ENCODE measurements around the gene ZNF587. TPM values are rescaled to one million over a fixed set of nuclear protein-coding genes. Genes with fewer than 3 reads are reported as not detected.

Gene ZNF587
- total RNA-seq, 2 experiments from 2014 or later: 32.0 to 34.6 TPM

GRCh38 chr19:57900311-57900710, 50.7 kb downstream of the ZNF587 start:
- no peak for ATAC-seq
- H3K27ac Mint-ChIP-seq: no peak overlapping the region
- H3K4me1 Mint-ChIP-seq (ENCODE audit: low read depth): peaks cover 3% of the 10 kb centered on the region
- CTCF ChIA-PET: no interaction called here
- H3K36me3 Mint-ChIP-seq (ENCODE audit: low read depth): peaks cover 23% of the 10 kb centered on the region
- POLR2A ChIA-PET: no interaction called here
- no peak overlapping the region for H3K4me3 Mint-ChIP-seq
- no peak for DNase-seq
- no peaks in the 10 kb centered on the region for H3K27me3 Mint-ChIP-seq (ENCODE audit: low read depth)
- peaks cover 14% of the 10 kb centered on the region for H3K9me3 Mint-ChIP-seq (ENCODE audit: insufficient read depth)

- Mint-ChIP-seq H3K27me3 (ENCODE audit: low read depth) (no peaks in the 10 kb centered on the region), H3K4me1 (ENCODE audit: low read depth) (peaks cover 3% of the 10 kb centered on the region), H3K36me3 (ENCODE audit: low read depth) (peaks cover 46% of the 10 kb centered on the region), H3K9me3 (ENCODE audit: insufficient read depth) (peaks cover 21% of the 10 kb centered on the region), H3K27ac (no peak overlapping the region), H3K4me3 (no peak overlapping the region)
- CTCF ChIA-PET: interaction anchor here (0.9 to 1.0 kb wide), 2 partner anchors 12 to 17 kb away, joined by 3 read pairs; no protein-coding TSS in a partner anchor
- DNase-seq (no peak), ATAC-seq (no peak)
- POLR2A ChIA-PET: no interaction called here
Measured at GRCh38 chr19:57903618-57904184, 54.0 kb downstream of the ZNF587 start.

DNA sequence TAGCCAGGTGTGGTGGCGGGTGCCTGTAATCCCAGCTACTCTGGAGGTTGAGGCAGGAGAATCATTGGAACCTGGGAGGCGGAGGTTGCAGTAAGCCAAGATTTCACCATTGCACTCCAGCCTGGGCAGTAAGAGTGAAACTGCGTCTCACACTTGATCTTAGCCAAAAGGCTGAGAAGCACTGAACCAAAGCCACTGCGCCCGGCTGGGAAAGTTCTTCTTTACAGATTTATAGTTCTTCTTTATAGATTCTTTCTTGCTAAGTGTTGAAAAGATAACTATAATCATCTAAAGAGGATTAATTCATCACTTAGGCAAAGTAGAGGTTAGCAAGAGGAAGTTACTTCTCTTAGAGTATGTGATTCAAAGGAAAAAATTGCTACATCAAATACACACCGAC, 55.6 kb downstream of the ZNF587 start:
- no peak for ATAC-seq
- Mint-ChIP-seq H3K4me1 (ENCODE audit: low read depth) (peaks cover 3% of the 10 kb centered on the region), H3K27me3 (ENCODE audit: low read depth) (no peaks in the 10 kb centered on the region), H3K27ac (no peak overlapping the region), H3K36me3 (ENCODE audit: low read depth) (peaks cover 57% of the 10 kb centered on the region), H3K9me3 (ENCODE audit: insufficient read depth) (peaks cover 22% of the 10 kb centered on the region), H3K4me3 (no peak overlapping the region)
- ChIA-PET CTCF (no interaction called here), POLR2A (no interaction called here)
- DNase-seq: no peak

- Mint-ChIP-seq H3K4me3 (no peak overlapping the region), H3K9me3 (ENCODE audit: insufficient read depth) (peaks cover 16% of the 10 kb centered on the region), H3K36me3 (ENCODE audit: low read depth) (peaks cover 71% of the 10 kb centered on the region), H3K27ac (no peak overlapping the region), H3K4me1 (ENCODE audit: low read depth) (peaks cover 3% of the 10 kb centered on the region), H3K27me3 (ENCODE audit: low read depth) (no peaks in the 10 kb centered on the region)
- no peak for DNase-seq
- no peak for ATAC-seq
- ChIA-PET CTCF (interaction anchor here (1.1 kb wide), 1 partner anchor 10 kb away, joined by 4 read pairs; the partner anchor contains the start of gene ZNF417), POLR2A (interaction anchor here (1.1 kb wide), 1 partner anchor 9 kb away, joined by 4 read pairs; the partner anchor contains the start of gene ZNF417)
Measured at GRCh38 chr19:57907394-57907793, 57.7 kb downstream of the ZNF587 start.

- peaks cover 72% of the 10 kb centered on the region for H3K36me3 Mint-ChIP-seq (ENCODE audit: low read depth)
- CTCF ChIA-PET: interaction anchor here (1.2 kb wide), 1 partner anchor 11 kb away, joined by 3 read pairs; no protein-coding TSS in a partner anchor
- H3K27me3 Mint-ChIP-seq (ENCODE audit: low read depth): no peaks in the 10 kb centered on the region
- DNase-seq (no peak), ATAC-seq (no peak)
- POLR2A ChIA-PET: no interaction called here
- H3K4me1 Mint-ChIP-seq (ENCODE audit: low read depth): peaks cover 20% of the 10 kb centered on the region
- no peak overlapping the region for H3K27ac Mint-ChIP-seq
- peak overlapping the region; percentile 39 for H3K4me3 Mint-ChIP-seq
- H3K9me3 Mint-ChIP-seq (ENCODE audit: insufficient read depth): peaks cover 17% of the 10 kb centered on the region
Measured at GRCh38 chr19:57914531-57914930, 64.9 kb downstream of the ZNF587 start.

Other genes with a start within 250 kb of the ZNF587 start
- gene ZNF530, start 250.0 kb upstream of the ZNF587 start, total RNA-seq: 10 to 100 TPM; 10.7 to 10.8 TPM
- gene ZNF134, start 235.6 kb upstream of the ZNF587 start, total RNA-seq: 10 to 100 TPM; 17.1 to 17.8 TPM
- gene ZNF211, start 216.7 kb upstream of the ZNF587 start, total RNA-seq: 10 to 100 TPM; 13.6 to 14.3 TPM
- not detected for gene ZSCAN4, start 180.9 kb upstream of the ZNF587 start, total RNA-seq
- 10 to 100 TPM; 13.0 to 14.3 TPM for gene ZNF551, start 167.9 kb upstream of the ZNF587 start, total RNA-seq
- 1 to 10 TPM; 3.0 to 3.1 TPM for gene ZNF154, start 140.7 kb upstream of the ZNF587 start, total RNA-seq
- 10 to 100 TPM; 12.1 to 13.0 TPM for gene ZNF671, start 122.2 kb upstream of the ZNF587 start, total RNA-seq
- 10 to 100 TPM; 15.7 to 16.6 TPM for gene ZNF776, start 103.0 kb upstream of the ZNF587 start, total RNA-seq
- 10 to 100 TPM; 21.3 to 25.3 TPM for gene ZNF586, start 80.2 kb upstream of the ZNF587 start, total RNA-seq
- gene ZNF552, start 34.9 kb upstream of the ZNF587 start, total RNA-seq: 1 to 10 TPM; 7.1 to 9.7 TPM
- gene ZNF587B, start 19.6 kb upstream of the ZNF587 start, total RNA-seq: 10 to 100 TPM; 18.7 to 22.2 TPM
- gene ZNF814, start 39.2 kb downstream of the ZNF587 start, total RNA-seq: 10 to 100 TPM; 26.2 to 29.0 TPM
- gene ZNF417, start 66.7 kb downstream of the ZNF587 start, total RNA-seq: 10 to 100 TPM; 21.1 to 21.4 TPM
- gene ZNF418, start 85.5 kb downstream of the ZNF587 start, total RNA-seq: 1 to 10 TPM; 4.2 to 6.2 TPM
- gene ZNF256, start 97.8 kb downstream of the ZNF587 start, total RNA-seq: 1 to 10 TPM; 8.8 to 8.9 TPM
- gene C19orf18, start 124.7 kb downstream of the ZNF587 start, total RNA-seq: under 1 TPM; 0.42 to 0.73 TPM
- gene ZNF606, start 153.0 kb downstream of the ZNF587 start, total RNA-seq: 10 to 100 TPM; 13.6 to 14.4 TPM
- gene ZSCAN1, start 184.2 kb downstream of the ZNF587 start, total RNA-seq: not detected
- gene ZNF135, start 209.4 kb downstream of the ZNF587 start, total RNA-seq: 1 to 10 TPM; 1.2 to 1.3 TPM
- gene ZSCAN18, start 248.4 kb downstream of the ZNF587 start, total RNA-seq: 10 to 100 TPM; 18.8 to 19.1 TPM

All from activated CD8-positive, alpha-beta T cell treated with anti-CD3 and anti-CD28 coated beads, Interleukin-2, amount 10 ng/mL, durations not matched to agents 7 days and 5 days (primary cell).